ENCODE results near the gene GMEB2. TPM values are rescaled to one million over a fixed set of nuclear protein-coding genes. Genes with fewer than 3 reads are reported as not detected.

The GMEB2 gene
- total RNA-seq, 1 donor from 2014 or later, result 13.2 TPM

DNA sequence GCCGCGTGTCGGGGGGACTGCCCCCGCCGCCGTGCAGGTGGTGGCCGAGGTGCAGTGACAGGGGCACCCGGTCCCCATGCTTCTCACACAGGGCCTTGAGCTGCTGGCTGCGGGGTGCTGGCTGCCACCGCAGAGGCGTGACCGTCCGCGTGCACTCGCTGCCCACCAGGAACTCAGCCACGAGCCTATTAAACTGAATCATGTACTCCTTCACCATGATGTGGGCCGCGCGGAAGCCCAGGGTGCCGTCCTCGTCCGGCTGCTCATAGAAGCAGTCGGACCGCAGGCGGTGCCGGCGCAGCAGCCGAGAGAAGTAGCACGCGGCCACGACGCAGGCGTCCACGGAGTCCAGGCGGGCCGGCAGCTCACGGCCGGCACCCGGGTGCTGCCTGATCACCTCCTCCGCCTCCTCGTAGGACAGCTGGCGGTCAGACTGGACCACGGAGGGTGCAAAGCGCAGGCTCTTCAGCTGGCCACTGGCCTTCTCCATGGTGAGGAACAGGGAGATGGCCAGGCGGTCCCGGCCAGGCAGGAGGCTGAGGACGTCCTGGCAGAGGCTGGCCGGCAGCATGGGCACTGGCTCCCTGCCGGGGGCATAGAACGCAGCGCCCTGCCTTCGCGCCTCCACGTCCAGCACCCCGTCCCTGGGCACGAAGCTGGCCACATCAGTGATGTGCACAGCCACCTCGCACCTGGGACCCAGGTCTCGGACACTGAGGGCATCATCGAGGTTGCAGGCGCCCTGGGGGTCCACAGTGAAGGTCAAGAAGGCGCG is 62.7 kb downstream of the GMEB2 start:
- TF ChIP-seq, protein P1, sequence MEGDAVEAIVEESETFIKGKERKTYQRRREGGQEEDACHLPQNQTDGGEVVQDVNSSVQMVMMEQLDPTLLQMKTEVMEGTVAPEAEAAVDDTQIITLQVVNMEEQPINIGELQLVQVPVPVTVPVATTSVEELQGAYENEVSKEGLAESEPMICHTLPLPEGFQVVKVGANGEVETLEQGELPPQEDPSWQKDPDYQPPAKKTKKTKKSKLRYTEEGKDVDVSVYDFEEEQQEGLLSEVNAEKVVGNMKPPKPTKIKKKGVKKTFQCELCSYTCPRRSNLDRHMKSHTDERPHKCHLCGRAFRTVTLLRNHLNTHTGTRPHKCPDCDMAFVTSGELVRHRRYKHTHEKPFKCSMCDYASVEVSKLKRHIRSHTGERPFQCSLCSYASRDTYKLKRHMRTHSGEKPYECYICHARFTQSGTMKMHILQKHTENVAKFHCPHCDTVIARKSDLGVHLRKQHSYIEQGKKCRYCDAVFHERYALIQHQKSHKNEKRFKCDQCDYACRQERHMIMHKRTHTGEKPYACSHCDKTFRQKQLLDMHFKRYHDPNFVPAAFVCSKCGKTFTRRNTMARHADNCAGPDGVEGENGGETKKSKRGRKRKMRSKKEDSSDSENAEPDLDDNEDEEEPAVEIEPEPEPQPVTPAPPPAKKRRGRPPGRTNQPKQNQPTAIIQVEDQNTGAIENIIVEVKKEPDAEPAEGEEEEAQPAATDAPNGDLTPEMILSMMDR (IDR thresholded peaks at IDR 0.05; ENCODE audit: insufficient read depth, low read length, severe bottlenecking), result no peak
- H3K36me3 ChIP-seq (ENCODE audit: control insufficient read depth, insufficient read depth, low read length), result peaks cover 22% of the 10 kb centered on the region

DNA sequence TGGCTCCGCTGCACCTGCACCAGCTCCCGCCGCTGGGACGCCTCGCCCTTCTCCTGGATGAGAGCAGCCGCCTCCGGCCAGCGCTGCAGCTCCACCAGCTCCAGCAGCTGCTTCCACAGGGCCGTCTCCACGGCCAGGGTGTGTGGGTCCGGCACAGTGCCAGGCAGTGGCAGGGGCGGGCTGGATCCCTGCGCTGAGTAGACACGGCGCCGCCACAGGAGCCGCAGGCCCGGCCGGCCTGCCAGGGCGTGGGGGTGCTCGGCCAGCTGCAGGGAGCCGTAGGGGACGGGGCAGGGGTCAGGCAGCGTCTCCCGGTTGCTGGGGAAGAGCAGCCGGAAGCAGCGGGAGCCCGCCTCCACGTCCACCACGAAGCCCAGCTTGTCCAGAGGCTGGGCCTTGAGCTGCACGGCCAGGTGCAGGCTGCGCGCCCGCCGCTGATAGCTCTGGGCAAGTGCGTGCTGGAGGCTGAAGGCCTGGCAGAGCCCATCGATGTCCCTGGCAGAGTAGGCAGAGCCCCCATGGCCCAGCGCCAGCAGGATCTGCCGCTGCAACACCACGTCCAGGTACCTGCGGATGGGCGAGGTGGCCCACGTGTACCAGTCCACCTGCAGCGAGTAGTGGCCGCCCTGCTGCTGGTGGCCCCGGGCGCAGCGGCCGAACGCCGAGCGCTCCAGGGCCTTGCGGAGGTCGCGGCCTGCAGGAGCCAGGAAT is 63.5 kb downstream of the GMEB2 start:
- no peak for DNase-seq (ENCODE audit: low read depth)
- no peak for FAIRE-seq
- TF ChIP-seq, protein P1 (IDR thresholded peaks at IDR 0.05; ENCODE audit: insufficient read depth, low read length, severe bottlenecking), result no peak
- Histone ChIP-seq H3K36me3 (ENCODE audit: control insufficient read depth, insufficient read depth, low read length) (peaks cover 20% of the 10 kb centered on the region), H3K4me3 (ENCODE audit: low read depth, low read length) (no peak overlapping the region), H3K27me3 (ENCODE audit: control insufficient read depth, insufficient read depth, low read length) (no peaks in the 10 kb centered on the region)

More for the DNA sequence above, 62.7 kb downstream of the GMEB2 start:
- no peaks in the 10 kb centered on the region for H3K27me3 ChIP-seq (ENCODE audit: control insufficient read depth, insufficient read depth, low read length)
- no peak for FAIRE-seq
- no peak overlapping the region for H3K4me3 ChIP-seq (ENCODE audit: low read depth, low read length)
- no peak for DNase-seq (ENCODE audit: low read depth)

DNA sequence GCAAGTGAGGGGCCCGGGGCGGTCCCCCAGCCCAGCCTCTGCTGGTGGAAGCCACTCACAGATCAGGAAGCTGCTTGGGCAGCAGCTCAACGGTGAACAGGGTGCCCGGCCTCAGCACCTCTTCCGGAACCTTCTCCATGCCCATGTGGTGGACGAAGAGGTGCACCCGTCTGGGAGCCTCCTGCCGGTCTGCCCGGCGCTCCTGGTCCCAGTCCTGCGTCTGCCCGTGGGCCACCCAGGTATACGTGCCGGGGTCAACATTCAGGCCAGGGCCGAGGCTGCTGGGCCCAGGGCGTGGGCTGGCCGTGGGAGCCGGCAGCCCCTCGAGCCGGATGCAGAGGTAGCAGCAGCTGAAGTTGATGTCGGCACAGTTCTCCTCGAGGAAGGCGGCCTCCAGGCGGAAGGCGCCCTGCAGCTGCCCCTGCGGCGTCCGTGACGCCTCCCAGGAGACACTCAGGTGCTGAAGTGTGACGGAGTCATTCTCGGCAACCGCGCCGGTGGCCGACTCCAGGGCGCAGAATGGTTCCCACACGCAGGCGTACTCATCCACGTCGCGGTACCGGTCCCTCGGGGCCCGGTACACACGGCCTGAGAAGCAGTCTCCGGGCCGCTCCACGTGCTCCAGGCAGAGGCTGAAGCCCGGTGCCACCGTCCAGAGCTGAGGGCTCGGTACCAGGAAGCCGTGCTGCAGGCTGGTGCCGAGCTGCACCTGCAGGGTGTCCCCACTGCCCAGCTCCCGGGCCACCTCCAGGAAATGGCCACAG is 64.3 kb downstream of the GMEB2 start:
- DNase-seq (ENCODE audit: low read depth) (no peak), FAIRE-seq (no peak)
- TF ChIP-seq, protein P1 (IDR thresholded peaks at IDR 0.05; ENCODE audit: insufficient read depth, low read length, severe bottlenecking), result no peak
- H3K36me3 ChIP-seq (ENCODE audit: control insufficient read depth, insufficient read depth, low read length), result peaks cover 20% of the 10 kb centered on the region
- H3K27me3 ChIP-seq (ENCODE audit: control insufficient read depth, insufficient read depth, low read length), result no peaks in the 10 kb centered on the region
- no peak overlapping the region for H3K4me3 ChIP-seq (ENCODE audit: low read depth, low read length)

DNA sequence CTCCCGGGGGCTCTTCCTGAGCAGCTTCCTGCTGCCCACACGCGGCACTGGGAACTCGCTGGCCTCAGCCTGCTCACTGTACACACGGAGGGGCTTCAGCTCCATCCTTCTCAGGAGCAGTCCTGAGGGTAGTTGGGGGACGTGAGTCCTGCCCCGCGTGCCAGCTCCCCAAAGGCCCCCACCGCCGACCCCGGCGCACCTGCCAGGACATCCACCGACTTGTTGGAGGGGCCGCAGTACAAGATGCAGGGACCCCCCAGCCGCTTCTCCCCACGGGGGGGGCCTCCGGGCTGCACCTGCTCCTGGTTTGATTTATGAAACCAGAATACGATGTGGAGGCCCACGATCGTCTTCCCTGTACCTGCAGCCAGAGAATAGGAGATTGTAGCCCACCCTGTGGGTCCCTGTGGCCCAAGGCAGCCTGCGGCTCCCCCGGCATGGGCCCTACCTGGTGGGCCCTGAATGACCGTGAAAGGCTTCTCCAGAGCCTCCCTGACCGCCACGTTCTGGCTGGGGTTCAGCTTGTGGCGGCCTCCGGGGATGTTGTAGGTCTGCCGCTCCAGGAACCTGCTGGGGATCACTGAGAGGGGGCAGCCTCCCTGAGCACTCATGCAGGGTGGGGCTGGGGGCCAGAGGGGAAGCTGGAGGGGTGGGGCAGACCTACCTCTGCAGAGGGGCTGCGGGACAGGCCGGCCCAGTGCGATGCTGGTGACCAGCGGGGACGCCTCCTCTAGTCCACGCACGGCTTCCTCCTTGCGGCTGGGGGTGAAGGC is 65.1 kb downstream of the GMEB2 start:
- TF ChIP-seq, protein P1 (IDR thresholded peaks at IDR 0.05; ENCODE audit: insufficient read depth, low read length, severe bottlenecking), result no peak
- FAIRE-seq (no peak), DNase-seq (ENCODE audit: low read depth) (no peak)
- Histone ChIP-seq H3K27me3 (ENCODE audit: control insufficient read depth, insufficient read depth, low read length) (no peaks in the 10 kb centered on the region), H3K4me3 (ENCODE audit: low read depth, low read length) (no peak overlapping the region), H3K36me3 (ENCODE audit: control insufficient read depth, insufficient read depth, low read length) (peaks cover 19% of the 10 kb centered on the region)

DNA sequence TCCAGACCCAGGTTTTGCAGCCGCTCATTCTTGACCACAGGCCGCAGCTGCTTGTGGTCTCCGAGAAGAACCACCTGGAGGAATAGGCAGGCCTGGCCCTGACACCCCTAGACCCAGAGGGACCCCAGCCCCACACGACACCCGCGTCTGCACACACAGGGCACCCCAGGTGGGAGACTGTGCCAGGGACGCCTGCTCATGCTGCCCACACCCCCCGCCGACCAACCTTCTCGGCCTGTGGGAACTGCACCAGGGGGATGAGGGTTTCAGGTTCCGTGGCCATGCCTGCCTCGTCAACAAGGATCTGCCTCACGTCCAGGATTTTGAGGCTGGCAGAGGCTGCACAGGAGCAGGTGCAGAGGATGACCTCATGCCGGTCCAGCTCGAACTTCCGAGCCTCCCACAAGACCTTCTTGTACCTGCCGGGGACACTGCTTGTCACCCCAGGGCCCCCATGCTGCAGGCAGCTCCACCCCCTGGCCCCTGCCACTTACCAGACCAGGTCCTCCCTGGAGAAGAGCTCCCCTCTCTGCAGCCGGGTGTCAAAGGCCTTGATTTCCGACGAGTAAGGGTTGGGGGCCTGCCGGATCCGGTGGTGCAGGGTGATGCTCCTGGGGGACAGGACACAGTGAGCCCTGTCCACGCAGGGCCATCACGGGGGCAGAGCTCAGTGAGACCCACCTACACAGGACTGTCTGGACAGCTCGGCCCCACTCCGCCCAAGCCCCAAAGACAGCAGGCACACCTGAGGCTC is 65.9 kb downstream of the GMEB2 start:
- no peak overlapping the region for H3K4me3 ChIP-seq (ENCODE audit: low read depth, low read length)
- no peak for DNase-seq (ENCODE audit: low read depth)
- H3K27me3 ChIP-seq (ENCODE audit: control insufficient read depth, insufficient read depth, low read length), result no peaks in the 10 kb centered on the region
- TF ChIP-seq, protein P1 (IDR thresholded peaks at IDR 0.05; ENCODE audit: insufficient read depth, low read length, severe bottlenecking), result no peak
- H3K36me3 ChIP-seq (ENCODE audit: control insufficient read depth, insufficient read depth, low read length), result peaks cover 18% of the 10 kb centered on the region
- no peak for FAIRE-seq

All from bronchial epithelial cell (primary cell).